OCI-LY7 (cell line): ENCODE results near the gene CEMIP2. TPM values are rescaled to one million over a fixed set of nuclear protein-coding genes. Genes with fewer than 3 reads are reported as not detected.

ENCODE experiments used
- BruUV-seq: library from RNA; stranded (reverse); fragments of 400-500 nt; replicated peaks from 2 replicates; lab custom pipeline; 2021; lab: Mats Ljungman, UMichigan
- CTCF ChIA-PET: fragments of 300-600 bp; sonication (Branson Sonifier 250); formaldehyde crosslinking; loops from one replicate; lab custom pipeline; 2022; ENCODE audit warnings: antibody characterized with exemption; ENCODE audit not compliant: unreplicated experiment; lab: Charles Lee
- POLR2A ChIA-PET: fragments of 300-600 bp; sonication (Branson Sonifier 250); formaldehyde crosslinking; loops from one replicate; lab custom pipeline; 2022; ENCODE audit warnings: antibody characterized with exemption; lab: Charles Lee
- DNase-seq: peaks from one replicate; pipeline ENCODE4 v3.0.0-alpha.2; 2015; ENCODE audit warnings: low spot score
- H2AFZ ChIP-seq: fragments of 200-600 bp; sonication (generic), shearing (Covaris generic); 2 replicates; pipeline ENCODE4 v1.6.1; 2014; ENCODE audit warnings: mild to moderate bottlenecking, antibody characterized with exemption, low read length, moderate library complexity
- H3K27ac ChIP-seq: fragments of 200-600 bp; sonication (generic); 2 replicates; pipeline ENCODE4 v1.5.1; 2014; ENCODE audit warnings: mixed run types, low read depth, mild to moderate bottlenecking, moderate library complexity, low read length, inconsistent platforms; ENCODE audit not compliant: poor library complexity, severe bottlenecking
- H3K36me3 ChIP-seq: fragments of 200-600 bp; sonication (generic); 2 replicates; pipeline ENCODE4 v1.6.1; 2014; ENCODE audit warnings: mild to moderate bottlenecking, antibody characterized with exemption, low read length, moderate library complexity, mixed read lengths; ENCODE audit not compliant: insufficient read depth
- H3K4me1 ChIP-seq: fragments of 200-600 bp; sonication (generic); 2 replicates; pipeline ENCODE4 v1.5.1; 2014; ENCODE audit warnings: mild to moderate bottlenecking, low read length; ENCODE audit not compliant: insufficient read depth, poor library complexity, severe bottlenecking
- H3K4me2 ChIP-seq: fragments of 200-600 bp; sonication (generic); 2 replicates; pipeline ENCODE4 v1.6.1; 2014; ENCODE audit warnings: mild to moderate bottlenecking, low read length
- H3K4me3 ChIP-seq: fragments of 200-600 bp; sonication (generic); 2 replicates; pipeline ENCODE4 v1.5.1; 2014; ENCODE audit warnings: mild to moderate bottlenecking, low read depth, low read length; ENCODE audit not compliant: poor library complexity, severe bottlenecking
- H3K79me2 ChIP-seq: fragments of 200-600 bp; sonication (generic); 2 replicates; pipeline ENCODE4 v1.6.1; 2016; ENCODE audit warnings: low read depth, mild to moderate bottlenecking, low read length, moderate library complexity, mixed read lengths; ENCODE audit not compliant: insufficient read depth
- H3K9me2 ChIP-seq: fragments of 200-600 bp; sonication (generic); 2 replicates; pipeline ENCODE4 v1.6.1; 2016; ENCODE audit warnings: mild to moderate bottlenecking, low read length, mixed read lengths; ENCODE audit not compliant: insufficient read depth
- H3K9me3 ChIP-seq: fragments of 200-600 bp; sonication (generic); 2 replicates; pipeline ENCODE4 v1.6.1; 2014; ENCODE audit warnings: mild to moderate bottlenecking, mixed run types, low read length, mixed read lengths
- H4K20me1 ChIP-seq: fragments of 200-600 bp; sonication (generic); 2 replicates; pipeline ENCODE4 v1.6.1; 2014; ENCODE audit warnings: mild to moderate bottlenecking, antibody characterized with exemption, low read length, moderate library complexity, mixed read lengths; ENCODE audit not compliant: insufficient read depth
- CTCF ChIP-seq: fragments of 200-600 bp; sonication (generic); conservative IDR thresholded peaks from 2 replicates; pipeline ENCODE4 v1.5.1; 2014; ENCODE audit warnings: mild to moderate bottlenecking, antibody characterized with exemption, low read length, moderate library complexity, mixed read lengths
- EZH2phosphoT487 ChIP-seq: fragments of 200-600 bp; sonication (generic); IDR thresholded peaks from 2 replicates; pipeline ENCODE4 v1.6.1; 2018; ENCODE audit warnings: low read depth, borderline replicate concordance, mild to moderate bottlenecking, mixed run types, antibody characterized with exemption, low read length, moderate library complexity, mixed read lengths
- intact Hi-C: fragments of 100-400 bp; cut with micrococcal nuclease; formaldehyde crosslinking; loops from one replicate; pipeline ENCODE4 v1.10.0; 2022; ENCODE audit not compliant: unreplicated experiment
- total RNA-seq, 2 experiments: library from RNA; depleted of rRNA in 1 of 2; stranded (reverse); fragments of >200 nt in 1 of 2; shearing (Covaris generic) in 1 of 2; gene quantifications; 2 replicates each; pipeline ENCODE4 v1.2.3, GENCODE V29; 2014 to 2022

Gene CEMIP2
- total RNA-seq, 2 experiments from 2014 or later, result 1.8 to 4.8 TPM

- Histone ChIP-seq H2AFZ (no peak overlapping the region), H3K4me2 (no peak overlapping the region), H3K36me3 (no peaks in the 10 kb centered on the region), H3K79me2 (no peaks in the 10 kb centered on the region), H4K20me1 (no peaks in the 10 kb centered on the region), H3K4me3 (no peak overlapping the region), H3K4me1 (no peaks in the 10 kb centered on the region), H3K9me3 (no peaks in the 10 kb centered on the region), H3K27ac (no peak overlapping the region), H3K9me2 (no peaks in the 10 kb centered on the region)
- ChIA-PET CTCF (no interaction called here), POLR2A (interaction anchor here (1.0 to 1.5 kb wide), 3 partner anchors 17 to 43 kb away, joined by 3 to 5 read pairs (median 3); no protein-coding TSS in a partner anchor)
- TF ChIP-seq EZH2phosphoT487 (no peak), CTCF (no peak)
- intact Hi-C loops, result loop anchor here (5.0 kb wide), 1 partner anchor 86 kb away; the partner anchor contains the start of gene CEMIP2
- no peak for DNase-seq
- no TSS peak for BruUV-seq
Observed at GRCh38 chr9:71681708-71682272, 86.5 kb downstream of the CEMIP2 start.

GRCh38 chr9:71681104-71681707 is 87.1 kb downstream of the CEMIP2 start:
- H3K36me3 ChIP-seq, result no peaks in the 10 kb centered on the region
- H3K79me2 ChIP-seq, result no peaks in the 10 kb centered on the region
- POLR2A ChIA-PET, result interaction anchor here (1.0 to 1.5 kb wide), 3 partner anchors 17 to 42 kb away, joined by 3 to 5 read pairs (median 3); no protein-coding TSS in a partner anchor
- H4K20me1 ChIP-seq, result no peaks in the 10 kb centered on the region
- H3K27ac ChIP-seq, result no peak overlapping the region
- no peaks in the 10 kb centered on the region for H3K9me2 ChIP-seq
- no peak for DNase-seq
- CTCF ChIA-PET, result no interaction called here
- TF ChIP-seq CTCF, result no peak
- H2AFZ ChIP-seq, result no peak overlapping the region
- BruUV-seq, result no TSS peak
- H3K4me2 ChIP-seq, result no peak overlapping the region
- H3K4me3 ChIP-seq, result no peak overlapping the region
- intact Hi-C loops, result loop anchor here (5.0 kb wide), 1 partner anchor 86 kb away; the partner anchor contains the start of gene CEMIP2
- no peaks in the 10 kb centered on the region for H3K4me1 ChIP-seq
- H3K9me3 ChIP-seq, result no peaks in the 10 kb centered on the region
